Measurements from ENCODE around the gene ATXN3. TPM values are rescaled to one million over a fixed set of nuclear protein-coding genes. Genes with fewer than 3 reads are reported as not detected.
A peak's percentile ranks its signal among the peaks of the same experiment; 100 is the strongest.

Gene ATXN3
- total and polyA plus RNA-seq, 2 of the 13 experiments (the other 11 are each of a cell fraction or from before 2014, with no cell fraction given) = 14.9 to 17.3 TPM

- no peak overlapping the region for H2AFZ ChIP-seq (ENCODE audit: low read length)
- no TSS peak for BruUV-seq (replicated peaks)
- 92% methylated on average over 1 of the region's 1 CpG for WGBS (ENCODE audit: low lambda C conversion rate)
- H3K27me3 ChIP-seq (ENCODE audit: control insufficient read depth in 1 of 2, insufficient read depth in 2 of 2, low read length in 2 of 2) = no peaks in the 10 kb centered on the region
- no peak for FAIRE-seq
- TF ChIP-seq, protein P1, sequence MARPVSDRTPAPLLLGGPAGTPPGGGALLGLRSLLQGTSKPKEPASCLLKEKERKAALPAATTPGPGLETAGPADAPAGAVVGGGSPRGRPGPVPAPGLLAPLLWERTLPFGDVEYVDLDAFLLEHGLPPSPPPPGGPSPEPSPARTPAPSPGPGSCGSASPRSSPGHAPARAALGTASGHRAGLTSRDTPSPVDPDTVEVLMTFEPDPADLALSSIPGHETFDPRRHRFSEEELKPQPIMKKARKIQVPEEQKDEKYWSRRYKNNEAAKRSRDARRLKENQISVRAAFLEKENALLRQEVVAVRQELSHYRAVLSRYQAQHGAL (CRISPR knock-in tag; IDR thresholded peaks at IDR 0.05; ENCODE audit: not compliant biosample characterization) = no peak
- TF ChIP-seq SMC3 (IDR thresholded peaks at IDR 0.05; ENCODE audit: low read length) (peak; percentile 35; the same call in 1 of the 2 replicates), STAG1 (CRISPR knock-in tag; IDR thresholded peaks at IDR 0.05) (peak; percentile 45)
- intact Hi-C loops (cut with micrococcal nuclease; ENCODE audit: unreplicated experiment) = loop anchor here (5.0 kb wide), 1 partner anchor 322 kb away; no protein-coding TSS in a partner anchor
- DNase-seq (ENCODE audit: low spot score) = peak; percentile 31
- no peaks in the 10 kb centered on the region for H3K9me3 ChIP-seq (ENCODE audit: low read length)
- no peak overlapping the region for H3K4me2 ChIP-seq (ENCODE audit: low read depth, low read length)
- H3K4me3 ChIP-seq (replicated peaks in 1 of 3; ENCODE audit: insufficient read depth in 1 of 3, low read depth in 2 of 3, low read length in 3 of 3) = no peak overlapping the region
- H4K20me1 ChIP-seq (ENCODE audit: insufficient read depth, low read length) = no peaks in the 10 kb centered on the region
- in situ Hi-C loops (cut with HindIII; ENCODE audit: extremely low pct_ligation_motif_present, low pct_unique_long_range_greater_than_20kb) = loop anchor here (10.0 kb wide), 1 partner anchor 320 kb away; no protein-coding TSS in a partner anchor
- ChIA-PET POLR2A (no interaction called here), CTCF (ENCODE audit: low intra/inter-chr PET ratio, low total read pairs) (interaction anchor here (1.6 kb wide), 1 partner anchor 321 kb away, joined by 9 read pairs; no protein-coding TSS in a partner anchor)
- no peak overlapping the region for H3K27ac ChIP-seq (ENCODE audit: extremely low read length, insufficient read depth, low read length)
- H3K9ac ChIP-seq (ENCODE audit: insufficient read depth, low read depth, low read length) = no peak overlapping the region
- H3K36me3 ChIP-seq (replicated peaks in 1 of 2; ENCODE audit: control insufficient read depth in 1 of 2, insufficient read depth in 2 of 2, low read length in 2 of 2) = peaks cover 8 to 35% of the 10 kb centered on the region in 2 experiments
- no peak for ATAC-seq
- H3K79me2 ChIP-seq (ENCODE audit: insufficient read depth, low read length) = no peaks in the 10 kb centered on the region
- no peaks in the 10 kb centered on the region for H3K4me1 ChIP-seq (ENCODE audit: insufficient read depth, low read length)
Measured at GRCh38 chr14:92135269-92135668, 28.9 kb upstream of the ATXN3 start.

- H3K4me1 ChIP-seq (ENCODE audit: insufficient read depth, low read length) = no peaks in the 10 kb centered on the region
- no peak overlapping the region for H3K4me2 ChIP-seq (ENCODE audit: low read depth, low read length)
- DNase-seq (ENCODE audit: low spot score) (no peak), ATAC-seq (no peak), FAIRE-seq (no peak)
- WGBS (ENCODE audit: low lambda C conversion rate) = 100% methylated on average over 1 of the region's 1 CpG
- no peaks in the 10 kb centered on the region for H3K79me2 ChIP-seq (ENCODE audit: insufficient read depth, low read length)
- H4K20me1 ChIP-seq (ENCODE audit: insufficient read depth, low read length) = no peaks in the 10 kb centered on the region
- ChIA-PET CTCF (ENCODE audit: low intra/inter-chr PET ratio, low total read pairs) (interaction anchor here (1.6 kb wide), 1 partner anchor 322 kb away, joined by 9 read pairs; no protein-coding TSS in a partner anchor), POLR2A (no interaction called here)
- BruUV-seq (replicated peaks) = no TSS peak
- H3K27me3 ChIP-seq (ENCODE audit: control insufficient read depth in 1 of 2, insufficient read depth in 2 of 2, low read length in 2 of 2) = no peaks in the 10 kb centered on the region
- H3K27ac ChIP-seq (ENCODE audit: extremely low read length, insufficient read depth, low read length) = no peak overlapping the region
- no peaks in the 10 kb centered on the region for H3K9me3 ChIP-seq (ENCODE audit: low read length)
- H3K4me3 ChIP-seq (replicated peaks in 1 of 3; ENCODE audit: insufficient read depth in 1 of 3, low read depth in 2 of 3, low read length in 3 of 3) = no peak overlapping the region
- no peak overlapping the region for H2AFZ ChIP-seq (ENCODE audit: low read length)
- intact Hi-C loops (cut with micrococcal nuclease; ENCODE audit: unreplicated experiment) (no loop called here), in situ Hi-C loops (cut with HindIII; ENCODE audit: extremely low pct_ligation_motif_present, low pct_unique_long_range_greater_than_20kb) (loop anchor here (10.0 kb wide), 1 partner anchor 320 kb away; no protein-coding TSS in a partner anchor)
- H3K9ac ChIP-seq (ENCODE audit: insufficient read depth, low read depth, low read length) = no peak overlapping the region
- H3K36me3 ChIP-seq (replicated peaks in 1 of 2; ENCODE audit: control insufficient read depth in 1 of 2, insufficient read depth in 2 of 2, low read length in 2 of 2) = peaks cover 8 to 41% of the 10 kb centered on the region in 2 experiments
- TF ChIP-seq ZBTB43 (CRISPR knock-in tag; conservative IDR thresholded peaks at IDR 0.05) (no peak), TERF1 (CRISPR knock-in tag; IDR thresholded peaks at IDR 0.05) (no peak), NRL (CRISPR knock-in tag; IDR thresholded peaks at IDR 0.05; ENCODE audit: borderline replicate concordance) (no peak), POGZ (CRISPR knock-in tag; IDR thresholded peaks at IDR 0.05) (no peak), ZNF780A (CRISPR knock-in tag; IDR thresholded peaks at IDR 0.05) (no peak), SETDB1 (CRISPR knock-in tag; IDR thresholded peaks at IDR 0.05; ENCODE audit: borderline replicate concordance) (no peak), FOSL1 (CRISPR knock-in tag; IDR thresholded peaks at IDR 0.05; ENCODE audit: borderline replicate concordance) (no peak), CBX1 (IDR thresholded peaks at IDR 0.05; ENCODE audit: low read depth) (no peak), TOE1 (CRISPR knock-in tag; IDR thresholded peaks at IDR 0.05) (no peak), HDAC2 (CRISPR knock-in tag; IDR thresholded peaks at IDR 0.05) (no peak), ERF (CRISPR knock-in tag; IDR thresholded peaks at IDR 0.05) (no peak), ZNF205 (CRISPR knock-in tag; IDR thresholded peaks at IDR 0.05) (no peak), ZNF562 (CRISPR knock-in tag; IDR thresholded peaks at IDR 0.05; ENCODE audit: borderline replicate concordance) (no peak)
Measured at GRCh38 chr14:92134456-92134855, 28.1 kb upstream of the ATXN3 start.

All from HepG2 (cell line).